Measurements from ENCODE around the gene AFP.

DNA sequence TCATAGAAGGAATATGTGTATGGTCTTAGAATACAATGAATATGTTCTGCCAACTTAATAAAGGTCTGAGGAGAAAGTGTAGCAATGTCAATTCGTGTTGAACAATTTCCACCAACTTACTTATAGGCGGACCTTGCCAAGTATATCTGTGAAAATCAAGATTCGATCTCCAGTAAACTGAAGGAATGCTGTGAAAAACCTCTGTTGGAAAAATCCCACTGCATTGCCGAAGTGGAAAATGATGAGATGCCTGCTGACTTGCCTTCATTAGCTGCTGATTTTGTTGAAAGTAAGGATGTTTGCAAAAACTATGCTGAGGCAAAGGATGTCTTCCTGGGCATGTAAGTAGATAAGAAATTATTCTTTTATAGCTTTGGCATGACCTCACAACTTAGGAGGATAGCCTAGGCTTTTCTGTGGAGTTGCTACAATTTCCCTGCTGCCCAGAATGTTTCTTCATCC lies 22.7 kb upstream of the AFP start:
- no peak for TF ChIP-seq CTCF (conservative IDR thresholded peaks at IDR 0.05)
- TF ChIP-seq EZH2 (IDR thresholded peaks at IDR 0.05; ENCODE audit: low read depth): no peak

Data from PC-9 (cell line).